ENCODE data around the gene FEM1B. TPM values are rescaled to one million over a fixed set of nuclear protein-coding genes. Genes with fewer than 3 reads are reported as not detected.

Gene FEM1B
- total RNA-seq, 1 experiment from 2014 or later: 47.5 TPM

DNA sequence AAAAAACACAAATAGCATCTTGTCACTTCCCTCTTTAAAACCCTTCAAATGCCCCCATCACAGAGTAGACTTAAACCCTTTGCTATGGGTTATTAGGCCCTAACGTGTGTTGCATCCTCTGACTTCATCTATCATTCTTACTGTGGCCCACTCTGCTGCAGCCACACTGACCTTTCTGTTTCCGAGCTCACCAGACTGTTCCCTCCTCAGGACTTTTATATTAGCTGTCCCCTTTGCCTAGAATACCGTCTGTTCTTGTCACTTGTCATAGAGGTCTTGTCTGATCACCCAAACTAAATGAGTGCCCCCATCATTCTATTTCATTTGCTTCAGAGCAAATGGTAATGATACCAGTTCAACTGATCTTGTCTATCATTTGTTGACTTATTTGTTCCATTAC, 877 bp upstream of the FEM1B start:
- peak overlapping the region; percentile 90 for H2AFZ ChIP-seq (ENCODE audit: low read length)
- H3K9ac ChIP-seq (ENCODE audit: low read length): peak overlapping the region; percentile 88
- peak overlapping the region; percentile 99 for H3K4me3 ChIP-seq (ENCODE audit: low read length)
- H3K36me3 ChIP-seq (ENCODE audit: insufficient read depth, low read length): peaks cover 7% of the 10 kb centered on the region; the same call in 1 of the 2 replicates
- no peaks in the 10 kb centered on the region for H3K9me2 ChIP-seq (replicated peaks; ENCODE audit: insufficient read depth, low read length)
- no peak for DNase-seq
- peaks cover 27% of the 10 kb centered on the region for H4K20me1 ChIP-seq (ENCODE audit: insufficient read depth, low read depth, low read length)
- H3K4me2 ChIP-seq (ENCODE audit: low read depth, low read length, poor library complexity, severe bottlenecking): peak overlapping the region; percentile 90
- H3K9me3 ChIP-seq (ENCODE audit: low read length): no peaks in the 10 kb centered on the region
- peaks cover 36% of the 10 kb centered on the region for H3K79me2 ChIP-seq (ENCODE audit: low read length)
- H3K27me3 ChIP-seq (ENCODE audit: low read length): no peaks in the 10 kb centered on the region
- peaks cover 36% of the 10 kb centered on the region for H3K4me1 ChIP-seq (ENCODE audit: low read length)
- no peak overlapping the region; the same call in 1 of the 2 replicates for H3K27ac ChIP-seq (ENCODE audit: low read length)

DNA sequence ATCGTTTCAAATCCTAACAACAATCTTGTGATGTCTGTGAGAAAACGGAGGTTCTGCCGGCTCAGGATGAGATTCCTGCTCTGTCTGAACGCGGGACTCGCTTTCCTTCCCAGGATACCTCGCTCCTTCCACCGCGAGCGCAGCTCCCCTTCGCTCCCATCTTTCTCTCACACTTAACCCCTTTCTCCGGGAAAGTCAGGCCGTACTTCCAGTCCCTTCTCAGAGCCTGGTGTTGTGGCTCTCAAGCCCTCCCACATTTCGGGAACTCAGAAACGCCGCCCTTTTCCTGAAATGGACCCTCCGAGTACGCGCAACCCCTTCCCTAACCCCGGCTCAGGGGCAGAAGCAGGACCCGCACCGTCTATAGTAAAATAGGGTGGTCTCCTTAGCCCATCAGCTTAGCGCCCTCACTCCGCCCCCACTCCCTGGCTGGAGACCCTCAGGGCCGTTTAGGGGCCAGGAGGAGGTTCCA, 378 bp upstream of the FEM1B start:
- H4K20me1 ChIP-seq (ENCODE audit: insufficient read depth, low read depth, low read length): peaks cover 32% of the 10 kb centered on the region
- peaks cover 41% of the 10 kb centered on the region for H3K4me1 ChIP-seq (ENCODE audit: low read length)
- peaks cover 7% of the 10 kb centered on the region; the same call in 1 of the 2 replicates for H3K36me3 ChIP-seq (ENCODE audit: insufficient read depth, low read length)
- peak overlapping the region; percentile 88 for H3K9ac ChIP-seq (ENCODE audit: low read length)
- H3K27me3 ChIP-seq (ENCODE audit: low read length): no peaks in the 10 kb centered on the region
- H2AFZ ChIP-seq (ENCODE audit: low read length): peak overlapping the region; percentile 90
- peak overlapping the region; percentile 99 for H3K4me3 ChIP-seq (ENCODE audit: low read length)
- peaks cover 41% of the 10 kb centered on the region for H3K79me2 ChIP-seq (ENCODE audit: low read length)
- H3K9me3 ChIP-seq (ENCODE audit: low read length): no peaks in the 10 kb centered on the region
- H3K4me2 ChIP-seq (ENCODE audit: low read depth, low read length, poor library complexity, severe bottlenecking): peak overlapping the region; percentile 90
- no peak for DNase-seq
- peak overlapping the region; percentile 87 for H3K27ac ChIP-seq (ENCODE audit: low read length)
- H3K9me2 ChIP-seq (replicated peaks; ENCODE audit: insufficient read depth, low read length): no peaks in the 10 kb centered on the region

- Histone ChIP-seq H3K36me3 (ENCODE audit: insufficient read depth, low read length) (peaks cover 7% of the 10 kb centered on the region; the same call in 1 of the 2 replicates), H3K4me3 (ENCODE audit: low read length) (peak overlapping the region; percentile 99), H3K79me2 (ENCODE audit: low read length) (peaks cover 52% of the 10 kb centered on the region), H3K27me3 (ENCODE audit: low read length) (no peaks in the 10 kb centered on the region), H4K20me1 (ENCODE audit: insufficient read depth, low read depth, low read length) (peaks cover 38% of the 10 kb centered on the region), H2AFZ (ENCODE audit: low read length) (peak overlapping the region; percentile 78; the same call in 1 of the 2 replicates), H3K4me1 (ENCODE audit: low read length) (peaks cover 51% of the 10 kb centered on the region), H3K9me2 (replicated peaks; ENCODE audit: insufficient read depth, low read length) (no peaks in the 10 kb centered on the region), H3K4me2 (ENCODE audit: low read depth, low read length, poor library complexity, severe bottlenecking) (peak overlapping the region; percentile 90), H3K9ac (ENCODE audit: low read length) (peak overlapping the region; percentile 88), H3K27ac (ENCODE audit: low read length) (peak overlapping the region; percentile 87), H3K9me3 (ENCODE audit: low read length) (no peaks in the 10 kb centered on the region)
- no peak for DNase-seq
Measured at GRCh38 chr15:68278345-68278594, 725 bp downstream of the FEM1B start.

DNA sequence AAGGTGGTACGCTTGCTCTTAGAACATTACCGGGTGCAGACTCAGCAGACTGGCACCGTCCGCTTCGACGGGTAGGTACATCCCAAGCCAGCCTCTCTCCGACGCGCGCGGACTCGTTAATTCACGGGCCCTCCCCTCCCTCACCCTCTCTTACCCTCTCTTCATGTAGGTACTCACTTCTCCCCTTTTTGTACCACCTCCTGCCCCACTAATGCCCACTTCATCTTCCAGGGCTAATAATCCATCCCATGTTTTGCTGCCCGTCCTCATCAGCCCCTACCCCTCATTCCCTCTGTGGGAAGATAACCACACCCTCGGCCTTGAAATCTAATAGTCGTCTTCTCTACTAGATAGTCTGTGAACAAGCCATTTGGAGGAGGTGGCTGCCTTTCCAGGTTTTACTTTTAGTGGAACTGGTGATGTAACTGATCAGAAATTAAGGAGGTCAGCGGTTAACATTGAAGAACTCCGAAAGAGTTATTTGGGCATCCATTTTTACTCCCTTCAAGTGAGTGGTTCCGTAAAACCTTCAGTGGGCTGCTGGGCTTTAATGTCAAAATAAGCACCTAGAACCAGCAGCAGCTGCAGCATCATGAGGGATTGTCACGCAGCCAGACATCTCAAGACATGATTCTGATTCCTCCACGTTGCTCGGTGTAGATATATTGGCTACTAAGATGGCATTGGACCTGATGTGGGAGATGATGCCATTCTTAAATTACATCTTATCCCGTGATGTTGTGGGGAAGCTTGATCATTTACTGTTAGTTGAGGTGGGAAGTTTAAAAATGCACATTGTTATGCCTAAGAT, 1.3 kb downstream of the FEM1B start:
- H3K9ac ChIP-seq (ENCODE audit: low read length): peak overlapping the region; percentile 88
- H3K79me2 ChIP-seq (ENCODE audit: low read length): peaks cover 57% of the 10 kb centered on the region
- peaks cover 38% of the 10 kb centered on the region for H4K20me1 ChIP-seq (ENCODE audit: insufficient read depth, low read depth, low read length)
- peak; percentile 67 for DNase-seq
- peak overlapping the region; percentile 99 for H3K4me3 ChIP-seq (ENCODE audit: low read length)
- no peaks in the 10 kb centered on the region for H3K9me3 ChIP-seq (ENCODE audit: low read length)
- no peaks in the 10 kb centered on the region for H3K9me2 ChIP-seq (replicated peaks; ENCODE audit: insufficient read depth, low read length)
- H3K36me3 ChIP-seq (ENCODE audit: insufficient read depth, low read length): peaks cover 7% of the 10 kb centered on the region; the same call in 1 of the 2 replicates
- peak overlapping the region; percentile 78; the same call in 1 of the 2 replicates for H2AFZ ChIP-seq (ENCODE audit: low read length)
- peaks cover 51% of the 10 kb centered on the region for H3K4me1 ChIP-seq (ENCODE audit: low read length)
- peak overlapping the region; percentile 87 for H3K27ac ChIP-seq (ENCODE audit: low read length)
- H3K27me3 ChIP-seq (ENCODE audit: low read length): no peaks in the 10 kb centered on the region
- H3K4me2 ChIP-seq (ENCODE audit: low read depth, low read length, poor library complexity, severe bottlenecking): peak overlapping the region; percentile 90

GRCh38 chr15:68279779-68280753, 2.5 kb downstream of the FEM1B start:
- Histone ChIP-seq H3K9me2 (replicated peaks; ENCODE audit: insufficient read depth, low read length) (no peaks in the 10 kb centered on the region), H2AFZ (ENCODE audit: low read length) (no peak overlapping the region), H3K36me3 (ENCODE audit: insufficient read depth, low read length) (peaks cover 12% of the 10 kb centered on the region), H4K20me1 (ENCODE audit: insufficient read depth, low read depth, low read length) (peaks cover 45% of the 10 kb centered on the region), H3K79me2 (ENCODE audit: low read length) (peaks cover 70% of the 10 kb centered on the region), H3K4me2 (ENCODE audit: low read depth, low read length, poor library complexity, severe bottlenecking) (peak overlapping the region; percentile 90), H3K9ac (ENCODE audit: low read length) (peak overlapping the region; percentile 88), H3K27ac (ENCODE audit: low read length) (no peak overlapping the region; the same call in 1 of the 2 replicates), H3K27me3 (ENCODE audit: low read length) (no peaks in the 10 kb centered on the region), H3K4me3 (ENCODE audit: low read length) (peak overlapping the region; percentile 99), H3K9me3 (ENCODE audit: low read length) (no peaks in the 10 kb centered on the region), H3K4me1 (ENCODE audit: low read length) (peaks cover 51% of the 10 kb centered on the region)
- no peak for DNase-seq

DNA sequence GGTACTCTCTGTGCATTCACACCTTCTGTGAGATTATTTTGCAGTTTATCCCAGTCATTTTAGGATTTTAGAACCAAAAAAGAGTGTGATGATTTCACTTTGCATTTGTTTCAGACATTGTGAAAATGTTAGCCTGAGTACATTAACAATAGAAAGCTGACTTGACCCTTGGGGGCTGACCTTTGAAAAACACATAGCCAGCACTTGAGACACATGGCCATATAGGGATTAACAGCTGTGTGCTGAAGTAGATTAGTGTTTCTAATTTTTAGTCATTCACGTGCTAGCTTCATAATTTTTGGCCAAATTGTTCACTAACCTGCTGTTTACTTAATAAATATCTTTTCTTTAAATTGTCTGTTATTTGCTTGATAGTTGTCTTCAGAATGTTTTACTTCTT, 3.5 kb downstream of the FEM1B start:
- H2AFZ ChIP-seq (ENCODE audit: low read length): no peak overlapping the region
- peaks cover 12% of the 10 kb centered on the region for H3K36me3 ChIP-seq (ENCODE audit: insufficient read depth, low read length)
- no peak for DNase-seq
- peak overlapping the region; percentile 90 for H3K4me2 ChIP-seq (ENCODE audit: low read depth, low read length, poor library complexity, severe bottlenecking)
- peaks cover 55% of the 10 kb centered on the region for H3K4me1 ChIP-seq (ENCODE audit: low read length)
- peak overlapping the region; percentile 99 for H3K4me3 ChIP-seq (ENCODE audit: low read length)
- H3K27ac ChIP-seq (ENCODE audit: low read length): peak overlapping the region; percentile 11; the same call in 1 of the 2 replicates
- H3K9me3 ChIP-seq (ENCODE audit: low read length): no peaks in the 10 kb centered on the region
- peak overlapping the region; percentile 88 for H3K9ac ChIP-seq (ENCODE audit: low read length)
- peaks cover 47% of the 10 kb centered on the region for H4K20me1 ChIP-seq (ENCODE audit: insufficient read depth, low read depth, low read length)
- no peaks in the 10 kb centered on the region for H3K27me3 ChIP-seq (ENCODE audit: low read length)
- peaks cover 79% of the 10 kb centered on the region for H3K79me2 ChIP-seq (ENCODE audit: low read length)
- H3K9me2 ChIP-seq (replicated peaks; ENCODE audit: insufficient read depth, low read length): no peaks in the 10 kb centered on the region

DNA sequence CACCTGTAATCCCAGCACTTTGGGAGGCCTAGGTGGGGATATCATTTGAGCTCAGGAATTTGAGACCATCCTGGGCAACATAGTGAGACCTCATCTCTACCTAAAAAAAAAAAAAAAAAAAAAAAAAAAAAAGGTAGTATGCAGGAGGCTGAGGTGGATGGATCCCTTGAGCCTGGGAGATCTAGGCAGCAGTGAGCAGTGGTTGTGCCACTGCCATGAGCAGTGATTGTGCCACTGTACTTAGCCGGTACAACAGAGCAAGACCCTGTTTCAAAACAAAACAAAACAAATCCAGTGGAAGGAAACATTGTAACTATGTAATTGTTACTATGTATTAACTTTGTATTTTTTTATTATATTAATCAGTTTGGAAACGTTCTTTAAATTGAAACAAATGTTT, 5.9 kb downstream of the FEM1B start:
- H4K20me1 ChIP-seq (ENCODE audit: insufficient read depth, low read depth, low read length): peaks cover 63% of the 10 kb centered on the region
- no peak for DNase-seq
- no peak overlapping the region for H3K27ac ChIP-seq (ENCODE audit: low read length)
- H3K9me2 ChIP-seq (replicated peaks; ENCODE audit: insufficient read depth, low read length): no peaks in the 10 kb centered on the region
- no peak overlapping the region for H3K4me3 ChIP-seq (ENCODE audit: low read length)
- peaks cover 100% of the 10 kb centered on the region for H3K79me2 ChIP-seq (ENCODE audit: low read length)
- H3K27me3 ChIP-seq (ENCODE audit: low read length): no peaks in the 10 kb centered on the region
- H3K36me3 ChIP-seq (ENCODE audit: insufficient read depth, low read length): peaks cover 12% of the 10 kb centered on the region
- H3K9ac ChIP-seq (ENCODE audit: low read length): no peak overlapping the region
- no peak overlapping the region for H3K4me2 ChIP-seq (ENCODE audit: low read depth, low read length, poor library complexity, severe bottlenecking)
- H3K4me1 ChIP-seq (ENCODE audit: low read length): peaks cover 46% of the 10 kb centered on the region
- H3K9me3 ChIP-seq (ENCODE audit: low read length): no peaks in the 10 kb centered on the region
- H2AFZ ChIP-seq (ENCODE audit: low read length): no peak overlapping the region
